Peyer's patch (tissue), 4 donors: Measurements from ENCODE around the gene CAMK2N1. TPM values are rescaled to one million over a fixed set of nuclear protein-coding genes. Genes with fewer than 3 reads are reported as not detected.

Experiments used
- DNase-seq, 3 donors: peaks; one replicate each; pipeline ENCODE4 v3.0.0-alpha.2; 2017 to 2019
- H3K27ac ChIP-seq, 4 donors: fragments of 200-600 bp; sonication (generic); one replicate each; pipeline ENCODE4 v1.5.1; 2016 to 2019
- H3K27me3 ChIP-seq, 2 donors: fragments of 200-600 bp; sonication (generic); one replicate each; pipeline ENCODE4 v1.5.1; 2019
- H3K36me3 ChIP-seq, 3 donors: fragments of 200-600 bp; sonication (generic); one replicate each; pipeline ENCODE4 v1.5.1; 2016 to 2019
- H3K4me1 ChIP-seq, 4 donors: fragments of 200-600 bp; sonication (generic); one replicate each; pipeline ENCODE4 v1.5.1; 2016 to 2019
- H3K4me3 ChIP-seq, 4 donors: fragments of 200-600 bp; sonication (generic); 1 replicate in 3 of 4; 2 replicates in 1 of 4; pipeline ENCODE4 v1.5.1; 2016 to 2019; ENCODE audit warnings: mild to moderate bottlenecking in 1 of 4
- H3K9me3 ChIP-seq, 4 donors: fragments of 200-600 bp; sonication (generic); one replicate each; pipeline ENCODE4 v1.5.1; 2016 to 2019; ENCODE audit warnings: mild to moderate bottlenecking in 1 of 4
- CTCF ChIP-seq, 6 experiments: fragments of 450-650 bp in 4 of 6; fragments of 200-600 bp in 2 of 6; sonication (generic) in 1 of 6; IDR thresholded peaks; one replicate each; pipeline ENCODE4 v1.5.1; 2017 to 2019; ENCODE audit warnings: antibody characterized with exemption in 6 of 6, mild to moderate bottlenecking in 3 of 6, moderate library complexity in 1 of 6
- POLR2A ChIP-seq, 2 donors: fragments of 450-650 bp; IDR thresholded peaks; one replicate each; pipeline ENCODE4 v1.5.1; 2017; ENCODE audit warnings: antibody characterized with exemption in 2 of 2, mild to moderate bottlenecking in 2 of 2, moderate library complexity in 2 of 2
- total RNA-seq, 4 donors: library from RNA; depleted of rRNA; stranded (reverse); fragments of >200 nt; gene quantifications; one replicate each; pipeline ENCODE4 v1.1.0, GENCODE V29; 2016

The CAMK2N1 gene
- total RNA-seq, 4 donors from 2014 or later: 18.2 to 89.7 (median 75.1) TPM

DNA sequence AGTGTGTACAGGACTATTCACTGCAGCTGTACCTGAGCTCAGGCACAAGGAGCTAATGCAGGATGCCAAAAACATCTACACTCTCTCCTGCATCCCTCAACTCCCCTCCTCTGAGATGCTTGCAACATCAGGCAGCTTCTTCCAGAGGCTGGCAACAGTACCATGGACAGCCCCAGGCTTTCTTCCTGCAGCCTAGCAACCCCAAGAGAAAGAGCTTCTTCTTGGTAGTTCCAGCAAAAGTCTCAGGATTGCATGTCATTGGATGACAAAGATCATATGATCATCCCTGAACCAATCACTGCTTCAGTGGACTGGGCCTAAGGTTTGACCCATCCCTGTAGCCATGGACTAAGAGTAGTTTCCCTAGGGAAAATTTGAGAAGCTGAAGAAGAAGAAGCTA is 46.7 kb downstream of the CAMK2N1 start:
- Histone ChIP-seq H3K9me3 (no peaks in the 10 kb centered on the region), H3K27ac (no peak overlapping the region), H3K4me3 (no peak overlapping the region), H3K27me3 (no peaks in the 10 kb centered on the region), H3K36me3 (no peaks in the 10 kb centered on the region), H3K4me1 (no peaks in the 10 kb centered on the region)
- no peak for DNase-seq
- TF ChIP-seq POLR2A (IDR thresholded peaks at IDR 0.05) (no peak), CTCF (IDR thresholded peaks at IDR 0.05) (no peak)

GRCh38 chr1:20437640-20438039 is 48.4 kb downstream of the CAMK2N1 start:
- no peak for DNase-seq
- Histone ChIP-seq H3K27me3 (no peaks in the 10 kb centered on the region), H3K9me3 (no peaks in the 10 kb centered on the region), H3K4me3 (no peak overlapping the region), H3K27ac (no peak overlapping the region), H3K36me3 (no peaks in the 10 kb centered on the region), H3K4me1 (no peaks in the 10 kb centered on the region)
- TF ChIP-seq CTCF (IDR thresholded peaks at IDR 0.05) (no peak), POLR2A (IDR thresholded peaks at IDR 0.05) (no peak)

DNA sequence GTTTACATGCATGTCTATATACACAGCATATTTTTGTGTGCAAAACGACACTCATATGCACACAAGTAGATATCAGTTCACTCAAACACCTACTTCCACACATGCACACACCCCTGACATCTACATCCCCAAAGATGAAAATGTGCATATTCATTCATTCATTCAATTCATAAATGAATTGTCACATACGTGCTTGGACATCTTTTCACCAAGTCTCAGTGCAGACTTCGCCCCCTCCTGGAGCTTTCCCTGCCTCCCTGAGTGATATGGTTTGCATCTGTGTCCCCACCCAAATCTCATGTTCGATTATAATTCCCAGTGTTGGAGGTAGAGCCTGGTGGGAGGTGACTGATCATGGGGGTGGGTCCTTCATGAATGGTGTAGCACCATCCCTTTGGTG is 53.1 kb downstream of the CAMK2N1 start:
- no peak for DNase-seq
- no peak for TF ChIP-seq POLR2A (IDR thresholded peaks at IDR 0.05)
- no peak for TF ChIP-seq CTCF (IDR thresholded peaks at IDR 0.05)
- Histone ChIP-seq H3K27ac (no peak overlapping the region), H3K4me1 (no peaks in the 10 kb centered on the region), H3K9me3 (no peaks in the 10 kb centered on the region), H3K4me3 (no peak overlapping the region), H3K36me3 (no peaks in the 10 kb centered on the region), H3K27me3 (no peaks in the 10 kb centered on the region)

Other genes starting within 250 kb of the CAMK2N1 start
- gene VWA5B1, start 195.3 kb downstream of the CAMK2N1 start, total RNA-seq: not detected
- gene MUL1, start 21.9 kb upstream of the CAMK2N1 start, total RNA-seq: 10 to 100 TPM in 3 of 4 donors, 1 to 10 TPM in 1; 5.8 to 42.9 (median 28.7) TPM
- not detected for gene FAM43B, start 66.4 kb upstream of the CAMK2N1 start, total RNA-seq
- 10 to 100 TPM in 3 of 4 donors, not detected in 1; 33.9 to 47.1 (median 39.1) TPM for gene CDA, start 102.9 kb upstream of the CAMK2N1 start, total RNA-seq
- 10 to 100 TPM; 71.8 to 96.1 (median 89.4) TPM for gene PINK1, start 147.2 kb upstream of the CAMK2N1 start, total RNA-seq
- gene DDOST, start 175.2 kb upstream of the CAMK2N1 start, total RNA-seq: 100 to 1,000 TPM in 3 of 4 donors, 10 to 100 TPM in 1; 44.6 to 145 (median 126) TPM
- gene KIF17, start 231.8 kb upstream of the CAMK2N1 start, total RNA-seq: 10 to 100 TPM in 1 of 4 donors, 1 to 10 TPM in 2, under 1 TPM in 1; 0.80 to 10.3 (median 2.2) TPM
- not detected for gene SH2D5, start 246.5 kb upstream of the CAMK2N1 start, total RNA-seq